COLO668 (cell line): ENCODE data around the gene ABHD15.

Source experiments
- DNase-seq: peaks from one replicate; lab custom pipeline; 2025; ENCODE audit not compliant: unreplicated experiment; lab: John Stamatoyannopoulos, UW

ABHD15 gene

GRCh38 chr17:29546085-29546484 lies 20.8 kb downstream of the ABHD15 start:
- no peak for DNase-seq

- no peak for DNase-seq
Observed at GRCh38 chr17:29544066-29544465, 22.8 kb downstream of the ABHD15 start.

GRCh38 chr17:29533976-29534375 lies 32.9 kb downstream of the ABHD15 start:
- DNase-seq: no peak

- no peak for DNase-seq
Observed at GRCh38 chr17:29526322-29526721, 40.5 kb downstream of the ABHD15 start.

- DNase-seq: no peak
Observed at GRCh38 chr17:29524692-29525091, 42.1 kb downstream of the ABHD15 start.

GRCh38 chr17:29518359-29518758 lies 48.5 kb downstream of the ABHD15 start:
- DNase-seq: no peak

- no peak for DNase-seq
Observed at GRCh38 chr17:29514792-29515191, 52.0 kb downstream of the ABHD15 start.

GRCh38 chr17:29510953-29511352 lies 55.9 kb downstream of the ABHD15 start:
- DNase-seq: no peak
